ENCODE data around the gene EVPLL.
"Not testable (repeated sequence)": the region's sequence is repeated elsewhere in the genome, so short reads cannot be mapped to it uniquely, and the experiment has no call there.

The EVPLL gene

GRCh38 chr17:18425593-18425992, 48.0 kb downstream of the EVPLL start:
- DNase-seq (ENCODE audit: low spot score) = not testable (repeated sequence)

GRCh38 chr17:18426639-18427038, 49.1 kb downstream of the EVPLL start:
- not testable (repeated sequence) for DNase-seq (ENCODE audit: low spot score)

GRCh38 chr17:18432206-18432605, 54.6 kb downstream of the EVPLL start:
- DNase-seq (ENCODE audit: low spot score) = not testable (repeated sequence)
